Measurements from ENCODE around the gene FATE1. TPM values are rescaled to one million over a fixed set of nuclear protein-coding genes. Genes with fewer than 3 reads are reported as not detected.

Gene FATE1
- total and polyA plus RNA-seq, 2 of the 13 experiments (the other 11 are each of a cell fraction or from before 2014, with no cell fraction given) = not detected

GRCh38 chrX:151695583-151696340, 20.1 kb upstream of the FATE1 start:
- H3K79me2 ChIP-seq (ENCODE audit: insufficient read depth, low read length) = no peaks in the 10 kb centered on the region
- H3K4me1 ChIP-seq (ENCODE audit: insufficient read depth, low read length) = no peaks in the 10 kb centered on the region
- 60% methylated on average over 4 of the region's 19 CpGs for WGBS (ENCODE audit: low lambda C conversion rate)
- in situ Hi-C loops (cut with HindIII; ENCODE audit: extremely low pct_ligation_motif_present, low pct_unique_long_range_greater_than_20kb) (loop anchor here (25.0 kb wide), 1 partner anchor 183 kb away; no protein-coding TSS in a partner anchor), intact Hi-C loops (cut with micrococcal nuclease; ENCODE audit: unreplicated experiment) (no loop called here)
- H2AFZ ChIP-seq (ENCODE audit: low read length) = no peak overlapping the region
- ChIA-PET POLR2A (no interaction called here), CTCF (ENCODE audit: low intra/inter-chr PET ratio, low total read pairs) (no interaction called here)
- no TSS peak for BruUV-seq (replicated peaks)
- FAIRE-seq = no peak
- H3K27ac ChIP-seq (ENCODE audit: extremely low read length, insufficient read depth, low read length) = no peak overlapping the region
- no peak for TF ChIP-seq FOXM1 (CRISPR knock-in tag; IDR thresholded peaks at IDR 0.05)
- TF ChIP-seq FLYWCH1 (CRISPR knock-in tag; IDR thresholded peaks at IDR 0.05) = no peak
- no peak for TF ChIP-seq POGZ (CRISPR knock-in tag; IDR thresholded peaks at IDR 0.05)
- TF ChIP-seq ZGPAT (CRISPR knock-in tag; IDR thresholded peaks at IDR 0.05) = no peak
- TF ChIP-seq ZNF619 (CRISPR knock-in tag; IDR thresholded peaks at IDR 0.05) = no peak
- TF ChIP-seq GRHL1 (CRISPR knock-in tag; conservative IDR thresholded peaks at IDR 0.05) = no peak
- TF ChIP-seq ZBTB10 (CRISPR knock-in tag; IDR thresholded peaks at IDR 0.05; ENCODE audit: borderline replicate concordance) = no peak
- TF ChIP-seq ZNF607 (CRISPR knock-in tag; IDR thresholded peaks at IDR 0.05; ENCODE audit: borderline replicate concordance) = no peak
- no peak for TF ChIP-seq SAP130 (CRISPR knock-in tag; IDR thresholded peaks at IDR 0.05; ENCODE audit: low read depth)
- no peak for TF ChIP-seq ZNF615 (CRISPR knock-in tag; IDR thresholded peaks at IDR 0.05; ENCODE audit: borderline replicate concordance)
- TF ChIP-seq ZNF34 (CRISPR knock-in tag; IDR thresholded peaks at IDR 0.05; ENCODE audit: borderline replicate concordance) = no peak
- no peak for TF ChIP-seq ZNF17 (CRISPR knock-in tag; IDR thresholded peaks at IDR 0.05)
- TF ChIP-seq ZNF850 (CRISPR knock-in tag; conservative IDR thresholded peaks at IDR 0.05) = no peak
- TF ChIP-seq ZNF281 (CRISPR knock-in tag; IDR thresholded peaks at IDR 0.05; ENCODE audit: borderline replicate concordance) = no peak
- TF ChIP-seq MEIS2 (CRISPR knock-in tag; IDR thresholded peaks at IDR 0.05) = no peak
- no peaks in the 10 kb centered on the region for H4K20me1 ChIP-seq (ENCODE audit: insufficient read depth, low read length)
- H3K4me3 ChIP-seq (replicated peaks in 1 of 3; ENCODE audit: insufficient read depth in 1 of 3, low read depth in 2 of 3, low read length in 3 of 3) = no peak overlapping the region
- H3K4me2 ChIP-seq (ENCODE audit: low read depth, low read length) = no peak overlapping the region
- no peak overlapping the region for H3K9ac ChIP-seq (ENCODE audit: insufficient read depth, low read depth, low read length)
- no peaks in the 10 kb centered on the region for H3K9me3 ChIP-seq (ENCODE audit: low read length)
- DNase-seq (ENCODE audit: low spot score) = no peak
- H3K27me3 ChIP-seq (ENCODE audit: control insufficient read depth in 1 of 2, insufficient read depth in 2 of 2, low read length in 2 of 2) = no peaks in the 10 kb centered on the region
- no peak for ATAC-seq
- H3K36me3 ChIP-seq (replicated peaks in 1 of 2; ENCODE audit: control insufficient read depth in 1 of 2, insufficient read depth in 2 of 2, low read length in 2 of 2) = no peaks in the 10 kb centered on the region
